Neuronal stem cell (in vitro differentiated cells): ENCODE measurements around the gene FCER2.

Source experiments
- DNase-seq: peaks from one replicate; pipeline ENCODE4 v3.0.0-alpha.2; 2013; ENCODE audit warnings: low spot score
- H2AFZ ChIP-seq: one replicate; pipeline ENCODE4 v1.6.1; 2013; ENCODE audit warnings: mild to moderate bottlenecking, low read length, inconsistent platforms
- H2AK5ac ChIP-seq: 2 replicates; pipeline ENCODE4 v1.6.1; 2013; ENCODE audit warnings: low read depth, mild to moderate bottlenecking, inconsistent platforms, low read length, moderate library complexity, mixed read lengths
- H2BK120ac ChIP-seq: 2 replicates; pipeline ENCODE4 v1.6.1; 2013; ENCODE audit warnings: low read depth, mild to moderate bottlenecking, inconsistent platforms, low read length, moderate library complexity, mixed read lengths
- H2BK12ac ChIP-seq: one replicate; pipeline ENCODE4 v1.6.1; 2013; ENCODE audit warnings: low read length, inconsistent platforms
- H2BK15ac ChIP-seq: 2 replicates; pipeline ENCODE4 v1.6.1; 2013; ENCODE audit warnings: mild to moderate bottlenecking, low read length, inconsistent platforms, mixed read lengths
- H2BK5ac ChIP-seq: one replicate; pipeline ENCODE4 v1.6.1; 2013; ENCODE audit warnings: inconsistent platforms, mild to moderate bottlenecking, low read length, moderate library complexity
- H3K14ac ChIP-seq: one replicate; pipeline ENCODE4 v1.6.1; 2013; ENCODE audit warnings: low read length, inconsistent platforms
- H3K18ac ChIP-seq: 2 replicates; pipeline ENCODE4 v1.6.1; 2013; ENCODE audit warnings: low read length, inconsistent platforms
- H3K23ac ChIP-seq: 2 replicates; pipeline ENCODE4 v1.6.1; 2013; ENCODE audit warnings: low read depth, mild to moderate bottlenecking, mixed read lengths, low read length, inconsistent platforms; ENCODE audit not compliant: poor library complexity
- H3K27ac ChIP-seq: replicated peaks from 3 replicates; pipeline ENCODE4 v1.5.1; 2013; ENCODE audit warnings: low read length, inconsistent platforms
- H3K27me3 ChIP-seq, 3 experiments: 2 replicates each; pipeline ENCODE4 v1.6.1; 2013; ENCODE audit warnings: low read length in 3 of 3, mild to moderate bottlenecking in 2 of 3, inconsistent platforms in 1 of 3, low read depth in 1 of 3, mixed read lengths in 1 of 3, moderate library complexity in 1 of 3; ENCODE audit not compliant: control insufficient read depth in 3 of 3, insufficient read depth in 3 of 3
- H3K36me3 ChIP-seq, 2 donors: replicated peaks in 1 of 2; 2 replicates each; pipeline ENCODE4 v1.6.1; 2013; ENCODE audit warnings: low read length in 2 of 2; ENCODE audit not compliant: control insufficient read depth in 2 of 2, insufficient read depth in 2 of 2
- H3K4ac ChIP-seq: 2 replicates; pipeline ENCODE4 v1.6.1; 2013; ENCODE audit warnings: inconsistent platforms, mild to moderate bottlenecking, low read length, moderate library complexity
- H3K4me1 ChIP-seq, 2 donors: 1 replicate in 1 of 2; 2 replicates in 1 of 2; pipeline ENCODE4 v1.6.1; 2013; ENCODE audit warnings: low read length in 2 of 2, low read depth in 1 of 2; ENCODE audit not compliant: control insufficient read depth in 2 of 2, insufficient read depth in 1 of 2
- H3K4me2 ChIP-seq: one replicate; pipeline ENCODE4 v1.6.1; 2013; ENCODE audit warnings: mild to moderate bottlenecking, low read length, inconsistent platforms; ENCODE audit not compliant: insufficient read depth, poor library complexity, severe bottlenecking
- H3K4me3 ChIP-seq, 2 donors: 2 replicates each; pipeline ENCODE4 v1.5.1; 2013; ENCODE audit warnings: low read length in 2 of 2, mild to moderate bottlenecking in 2 of 2, inconsistent platforms in 1 of 2, moderate library complexity in 1 of 2
- H3K79me1 ChIP-seq: one replicate; pipeline ENCODE4 v1.6.1; 2013; ENCODE audit warnings: low read depth, mild to moderate bottlenecking, inconsistent platforms, low read length, moderate library complexity
- H3K9ac ChIP-seq: one replicate; pipeline ENCODE4 v1.6.1; 2013; ENCODE audit warnings: mild to moderate bottlenecking, low read depth, low read length, inconsistent platforms; ENCODE audit not compliant: poor library complexity
- H3K9me3 ChIP-seq, 2 donors: replicated peaks in 1 of 2; 2 replicates each; pipeline versions ENCODE3 to v1.6.1; 2013; ENCODE audit warnings: low read length in 2 of 2, mild to moderate bottlenecking in 2 of 2, inconsistent platforms in 1 of 2, low read depth in 1 of 2, mixed read lengths in 1 of 2, moderate library complexity in 1 of 2; ENCODE audit not compliant: control insufficient read depth in 2 of 2, insufficient read depth in 1 of 2
- H4K8ac ChIP-seq: one replicate; pipeline ENCODE4 v1.6.1; 2013; ENCODE audit warnings: low read depth, mild to moderate bottlenecking, inconsistent platforms, low read length, moderate library complexity
- H4K91ac ChIP-seq: one replicate; pipeline ENCODE4 v1.6.1; 2013; ENCODE audit warnings: low read length, low read depth, mild to moderate bottlenecking, inconsistent platforms; ENCODE audit not compliant: poor library complexity
- WGBS, 2 donors: extraction: QIAGEN DNeasy Blood & Tissue Kit; methylation state at CpG; one replicate each; pipeline ENCODE4 v1.1.7; 2013; ENCODE audit warnings: missing lambda C conversion rate in 2 of 2, mixed read lengths in 1 of 2; ENCODE audit not compliant: insufficient read length in 2 of 2, insufficient replicate concordance in 1 of 2; ENCODE audit errors: extremely low coverage in 2 of 2; 5-methylcytosine and 5-hydroxymethylcytosine counted together

The FCER2 gene

DNA sequence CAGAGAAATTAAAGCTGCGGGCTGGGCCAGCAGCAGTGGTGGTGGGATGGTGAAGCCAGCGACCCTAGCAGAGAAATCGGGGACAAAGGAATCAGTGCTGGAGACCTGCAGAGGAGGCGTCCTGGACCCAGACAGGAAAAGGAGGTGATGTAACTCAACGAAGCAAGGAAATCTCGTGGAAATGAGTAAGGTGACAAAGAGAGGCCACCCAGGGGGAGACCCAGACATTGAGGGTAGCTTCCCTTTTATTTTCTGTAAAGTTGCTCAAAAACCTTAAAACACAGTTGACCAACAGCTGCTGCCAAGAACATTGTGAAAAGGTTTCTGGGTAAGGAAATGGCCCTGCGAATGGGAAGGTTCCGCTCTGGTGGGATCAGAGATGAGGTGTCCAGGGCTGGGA lies 46.4 kb downstream of the FCER2 start:
- Histone ChIP-seq H2BK5ac (no peak overlapping the region), H3K18ac (no peak overlapping the region), H3K4me1 (peaks cover 3 to 4% of the 10 kb centered on the region in 2 donors), H2AK5ac (no peak overlapping the region), H3K14ac (no peak overlapping the region), H4K91ac (no peak overlapping the region), H3K79me1 (no peaks in the 10 kb centered on the region), H3K36me3 (no peaks in the 10 kb centered on the region), H3K4me3 (no peak overlapping the region), H3K23ac (no peak overlapping the region), H3K9ac (no peak overlapping the region), H2BK120ac (no peak overlapping the region), H2BK15ac (peak overlapping the region; percentile 64), H3K4me2 (no peak overlapping the region), H2AFZ (no peak overlapping the region), H3K4ac (no peak overlapping the region), H3K9me3 (no peaks in the 10 kb centered on the region), H2BK12ac (no peak overlapping the region), H3K27ac (no peak overlapping the region), H4K8ac (no peak overlapping the region), H3K27me3 (peaks cover 0 to 12% (median 5%) of the 10 kb centered on the region in 3 experiments)
- no peak for DNase-seq
- no CpG with 5 or more reads among the region's 8 CpGs for WGBS, 2 donors

DNA sequence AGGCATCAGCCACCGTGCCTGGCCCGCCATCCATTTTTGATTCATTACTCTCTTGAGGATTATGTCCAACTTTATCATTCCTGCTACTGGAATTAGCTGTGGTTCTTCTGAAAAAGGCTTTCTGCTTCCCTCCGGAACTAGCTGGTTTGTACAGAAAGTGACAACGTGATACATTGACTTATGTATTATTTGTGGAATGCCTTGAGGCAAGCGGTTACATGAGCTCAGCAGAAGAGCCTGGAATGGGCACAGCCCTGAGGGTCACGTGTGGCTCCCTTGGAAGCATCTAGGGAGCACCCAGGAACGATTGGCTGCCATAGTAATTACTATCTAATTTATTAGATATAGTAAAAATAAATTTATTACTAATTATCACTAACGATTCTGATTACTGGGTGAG lies 47.5 kb downstream of the FCER2 start:
- H3K4ac ChIP-seq, result no peak overlapping the region
- no peak overlapping the region for H3K9ac ChIP-seq
- peaks cover 0 to 16% (median 5%) of the 10 kb centered on the region in 3 experiments for H3K27me3 ChIP-seq
- H3K36me3 ChIP-seq, result no peaks in the 10 kb centered on the region
- H2BK12ac ChIP-seq, result peak overlapping the region; percentile 22
- DNase-seq, result no peak
- H4K91ac ChIP-seq, result no peak overlapping the region
- peak overlapping the region; percentile 65 for H4K8ac ChIP-seq
- H3K79me1 ChIP-seq, result no peaks in the 10 kb centered on the region
- no peak overlapping the region for H2BK15ac ChIP-seq
- no CpG with 5 or more reads among the region's 8 CpGs for WGBS, 2 donors
- no peak overlapping the region for H2BK5ac ChIP-seq
- no peaks in the 10 kb centered on the region for H3K9me3 ChIP-seq
- no peak overlapping the region for H3K4me2 ChIP-seq
- H3K18ac ChIP-seq, result no peak overlapping the region
- H3K23ac ChIP-seq, result no peak overlapping the region
- no peak overlapping the region for H3K27ac ChIP-seq
- H3K4me3 ChIP-seq, result no peak overlapping the region
- no peak overlapping the region for H2AFZ ChIP-seq
- no peak overlapping the region for H3K14ac ChIP-seq
- H2AK5ac ChIP-seq, result no peak overlapping the region
- peaks cover 3 to 4% of the 10 kb centered on the region in 2 donors for H3K4me1 ChIP-seq
- H2BK120ac ChIP-seq, result no peak overlapping the region

DNA sequence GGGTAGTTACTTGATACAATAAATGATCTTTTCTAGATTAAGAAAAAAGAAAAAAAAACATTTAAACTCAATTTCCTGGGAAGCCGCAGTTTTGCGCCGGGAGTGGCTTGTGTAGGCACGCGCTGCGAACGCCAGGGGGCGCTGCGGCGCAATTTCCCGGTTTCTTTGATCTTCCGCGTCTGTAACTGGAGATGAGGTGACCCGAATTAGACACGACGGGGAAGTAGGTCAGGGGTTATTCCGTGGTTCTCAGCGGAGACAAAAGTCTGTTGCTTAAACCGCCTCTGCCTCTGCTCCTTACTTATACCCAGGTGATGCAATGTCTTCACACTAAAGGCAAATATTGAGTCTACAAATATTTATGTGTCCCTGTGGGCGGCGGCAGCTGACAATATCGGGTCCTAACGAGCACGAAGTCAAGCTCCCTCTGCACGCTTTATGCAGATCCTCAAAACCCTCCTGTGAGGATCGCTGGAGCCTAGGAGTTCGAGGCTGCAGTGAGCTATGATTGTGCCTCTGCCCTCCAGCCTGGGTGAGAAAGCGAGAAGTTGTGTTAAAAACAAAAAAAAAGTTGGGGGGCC lies 49.8 kb downstream of the FCER2 start:
- peak overlapping the region in 1 of 2 donors; percentile 61 for H3K4me3 ChIP-seq
- no peak overlapping the region for H2BK15ac ChIP-seq
- H4K91ac ChIP-seq, result no peak overlapping the region
- H2BK120ac ChIP-seq, result no peak overlapping the region
- H3K9ac ChIP-seq, result no peak overlapping the region
- H3K23ac ChIP-seq, result no peak overlapping the region
- peak overlapping the region; percentile 64 for H3K27ac ChIP-seq
- H3K36me3 ChIP-seq, result no peaks in the 10 kb centered on the region
- no peak overlapping the region for H2BK5ac ChIP-seq
- peak overlapping the region; percentile 78 for H3K18ac ChIP-seq
- H4K8ac ChIP-seq, result no peak overlapping the region
- H2AFZ ChIP-seq, result peak overlapping the region; percentile 51
- WGBS, 2 donors, result no CpG with 5 or more reads among the region's 28 CpGs
- peaks cover 0 to 16% (median 5%) of the 10 kb centered on the region in 3 experiments for H3K27me3 ChIP-seq
- no peak overlapping the region for H3K14ac ChIP-seq
- H3K4ac ChIP-seq, result no peak overlapping the region
- peak; percentile 92 for DNase-seq
- H3K4me1 ChIP-seq, result peaks cover 2 to 3% of the 10 kb centered on the region in 2 donors
- H3K9me3 ChIP-seq, result no peaks in the 10 kb centered on the region
- no peaks in the 10 kb centered on the region for H3K79me1 ChIP-seq
- no peak overlapping the region for H2AK5ac ChIP-seq
- peak overlapping the region; percentile 60 for H3K4me2 ChIP-seq
- H2BK12ac ChIP-seq, result no peak overlapping the region

DNA sequence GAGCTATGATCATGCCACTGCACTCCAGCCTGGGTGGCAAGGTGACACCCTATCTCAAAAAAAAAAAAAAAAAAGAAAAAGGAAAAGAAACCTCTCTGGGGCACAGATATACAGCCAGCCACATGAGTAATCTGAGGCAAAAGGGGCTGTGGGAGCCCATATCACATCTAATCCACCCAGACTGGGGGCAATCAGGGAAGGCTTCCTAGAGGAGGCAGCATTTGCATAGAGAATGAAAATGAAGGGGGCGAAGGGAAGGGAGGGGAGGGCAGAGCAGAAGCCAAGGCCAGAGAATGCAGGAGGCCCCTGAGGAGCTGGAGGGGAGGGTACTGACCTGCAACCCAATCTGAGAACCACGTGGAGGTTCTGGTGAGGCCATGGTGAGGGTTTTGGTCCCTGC lies 51.8 kb downstream of the FCER2 start:
- no CpG with 5 or more reads among the region's 2 CpGs for WGBS, 2 donors
- Histone ChIP-seq H3K4me1 (peaks cover 2 to 3% of the 10 kb centered on the region in 2 donors), H2BK5ac (no peak overlapping the region), H3K9ac (no peak overlapping the region), H3K23ac (no peak overlapping the region), H3K79me1 (peaks cover under 1% of the 10 kb centered on the region), H4K91ac (no peak overlapping the region), H3K27me3 (peaks cover 0 to 26% (median 5%) of the 10 kb centered on the region in 3 experiments), H2BK12ac (no peak overlapping the region), H3K4ac (no peak overlapping the region), H4K8ac (no peak overlapping the region), H2AFZ (no peak overlapping the region), H3K18ac (no peak overlapping the region), H2BK15ac (no peak overlapping the region), H3K4me3 (no peak overlapping the region), H3K9me3 (no peaks in the 10 kb centered on the region), H2AK5ac (peak overlapping the region; percentile 54), H3K36me3 (no peaks in the 10 kb centered on the region), H3K27ac (no peak overlapping the region), H3K4me2 (no peak overlapping the region), H2BK120ac (no peak overlapping the region), H3K14ac (no peak overlapping the region)
- no peak for DNase-seq
